ENCODE results near the gene ETV6.

ETV6 gene

GRCh38 chr12:11870041-11870451, 220.6 kb downstream of the ETV6 start:
- no peak for DNase-seq

- no peak for DNase-seq
Observed at GRCh38 chr12:11872055-11872454, 222.6 kb downstream of the ETV6 start.

GRCh38 chr12:11875414-11875935, 226.0 kb downstream of the ETV6 start:
- DNase-seq: no peak

- DNase-seq: no peak
Observed at GRCh38 chr12:11876307-11876706, 226.8 kb downstream of the ETV6 start.

- DNase-seq: no peak
Observed at GRCh38 chr12:11877102-11877826, 227.8 kb downstream of the ETV6 start.

- no peak for DNase-seq
Observed at GRCh38 chr12:11877869-11878780, 228.7 kb downstream of the ETV6 start.

GRCh38 chr12:11879306-11879705, 229.8 kb downstream of the ETV6 start:
- no peak for DNase-seq

- no peak for DNase-seq
Observed at GRCh38 chr12:11880381-11880780, 230.9 kb downstream of the ETV6 start.

- DNase-seq: no peak
Observed at GRCh38 chr12:11881835-11882234, 232.4 kb downstream of the ETV6 start.

GRCh38 chr12:11882301-11883019, 233.0 kb downstream of the ETV6 start:
- no peak for DNase-seq

- no peak for DNase-seq
Observed at GRCh38 chr12:11884116-11884515, 234.6 kb downstream of the ETV6 start.

- no peak for DNase-seq
Observed at GRCh38 chr12:11884706-11885105, 235.2 kb downstream of the ETV6 start.

- DNase-seq: no peak
Observed at GRCh38 chr12:11885261-11886038, 236.0 kb downstream of the ETV6 start.

- DNase-seq: no peak
Observed at GRCh38 chr12:11886339-11886738, 236.9 kb downstream of the ETV6 start.

- no peak for DNase-seq
Observed at GRCh38 chr12:11888029-11888428, 238.6 kb downstream of the ETV6 start.

GRCh38 chr12:11891346-11891745, 241.9 kb downstream of the ETV6 start:
- no peak for DNase-seq

GRCh38 chr12:11891754-11892386, 242.4 kb downstream of the ETV6 start:
- no peak for DNase-seq

- no peak for DNase-seq
Observed at GRCh38 chr12:11893998-11894397, 244.5 kb downstream of the ETV6 start.

GRCh38 chr12:11894890-11895289, 245.4 kb downstream of the ETV6 start:
- no peak for DNase-seq

GRCh38 chr12:11895421-11896078, 246.1 kb downstream of the ETV6 start:
- no peak for DNase-seq

GRCh38 chr12:11896417-11896929, 247.0 kb downstream of the ETV6 start:
- DNase-seq: no peak
